ENCODE results near the gene PRX. TPM values are rescaled to one million over a fixed set of nuclear protein-coding genes. Genes with fewer than 3 reads are reported as not detected.

PRX gene
- total and polyA plus RNA-seq, 9 of the 15 experiments (the other 6 are each of a cell fraction or from before 2014, with no cell fraction given) = 0.65 to 3.5 (median 1.7) TPM; not detected in 2

DNA sequence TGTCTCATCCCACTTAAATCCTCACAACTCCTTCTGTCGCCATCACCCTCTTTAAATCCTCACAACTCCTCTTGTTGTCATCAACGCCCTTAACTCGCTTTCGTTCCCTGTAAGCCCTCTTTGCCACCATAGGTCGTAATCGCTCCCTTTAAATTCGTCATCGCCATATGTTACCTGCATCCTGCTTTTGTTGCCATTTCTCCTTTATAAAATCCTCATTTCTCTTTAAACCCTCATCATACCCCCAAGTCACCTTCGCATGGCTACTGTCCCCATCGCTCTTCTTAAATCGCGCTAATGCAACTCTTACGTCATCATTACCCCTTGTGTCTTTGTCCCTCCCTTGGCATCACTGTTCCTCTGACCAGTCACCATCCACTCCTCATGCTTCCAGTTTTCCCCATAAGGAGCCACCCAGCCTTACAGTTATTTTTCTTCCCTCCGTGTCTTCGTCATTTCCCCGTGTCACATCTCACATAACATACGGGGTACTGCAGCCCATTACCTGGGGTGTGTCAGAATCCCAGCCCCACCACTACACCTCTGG, 64.1 kb downstream of the PRX start (continued):
- TF ChIP-seq, protein P1, sequence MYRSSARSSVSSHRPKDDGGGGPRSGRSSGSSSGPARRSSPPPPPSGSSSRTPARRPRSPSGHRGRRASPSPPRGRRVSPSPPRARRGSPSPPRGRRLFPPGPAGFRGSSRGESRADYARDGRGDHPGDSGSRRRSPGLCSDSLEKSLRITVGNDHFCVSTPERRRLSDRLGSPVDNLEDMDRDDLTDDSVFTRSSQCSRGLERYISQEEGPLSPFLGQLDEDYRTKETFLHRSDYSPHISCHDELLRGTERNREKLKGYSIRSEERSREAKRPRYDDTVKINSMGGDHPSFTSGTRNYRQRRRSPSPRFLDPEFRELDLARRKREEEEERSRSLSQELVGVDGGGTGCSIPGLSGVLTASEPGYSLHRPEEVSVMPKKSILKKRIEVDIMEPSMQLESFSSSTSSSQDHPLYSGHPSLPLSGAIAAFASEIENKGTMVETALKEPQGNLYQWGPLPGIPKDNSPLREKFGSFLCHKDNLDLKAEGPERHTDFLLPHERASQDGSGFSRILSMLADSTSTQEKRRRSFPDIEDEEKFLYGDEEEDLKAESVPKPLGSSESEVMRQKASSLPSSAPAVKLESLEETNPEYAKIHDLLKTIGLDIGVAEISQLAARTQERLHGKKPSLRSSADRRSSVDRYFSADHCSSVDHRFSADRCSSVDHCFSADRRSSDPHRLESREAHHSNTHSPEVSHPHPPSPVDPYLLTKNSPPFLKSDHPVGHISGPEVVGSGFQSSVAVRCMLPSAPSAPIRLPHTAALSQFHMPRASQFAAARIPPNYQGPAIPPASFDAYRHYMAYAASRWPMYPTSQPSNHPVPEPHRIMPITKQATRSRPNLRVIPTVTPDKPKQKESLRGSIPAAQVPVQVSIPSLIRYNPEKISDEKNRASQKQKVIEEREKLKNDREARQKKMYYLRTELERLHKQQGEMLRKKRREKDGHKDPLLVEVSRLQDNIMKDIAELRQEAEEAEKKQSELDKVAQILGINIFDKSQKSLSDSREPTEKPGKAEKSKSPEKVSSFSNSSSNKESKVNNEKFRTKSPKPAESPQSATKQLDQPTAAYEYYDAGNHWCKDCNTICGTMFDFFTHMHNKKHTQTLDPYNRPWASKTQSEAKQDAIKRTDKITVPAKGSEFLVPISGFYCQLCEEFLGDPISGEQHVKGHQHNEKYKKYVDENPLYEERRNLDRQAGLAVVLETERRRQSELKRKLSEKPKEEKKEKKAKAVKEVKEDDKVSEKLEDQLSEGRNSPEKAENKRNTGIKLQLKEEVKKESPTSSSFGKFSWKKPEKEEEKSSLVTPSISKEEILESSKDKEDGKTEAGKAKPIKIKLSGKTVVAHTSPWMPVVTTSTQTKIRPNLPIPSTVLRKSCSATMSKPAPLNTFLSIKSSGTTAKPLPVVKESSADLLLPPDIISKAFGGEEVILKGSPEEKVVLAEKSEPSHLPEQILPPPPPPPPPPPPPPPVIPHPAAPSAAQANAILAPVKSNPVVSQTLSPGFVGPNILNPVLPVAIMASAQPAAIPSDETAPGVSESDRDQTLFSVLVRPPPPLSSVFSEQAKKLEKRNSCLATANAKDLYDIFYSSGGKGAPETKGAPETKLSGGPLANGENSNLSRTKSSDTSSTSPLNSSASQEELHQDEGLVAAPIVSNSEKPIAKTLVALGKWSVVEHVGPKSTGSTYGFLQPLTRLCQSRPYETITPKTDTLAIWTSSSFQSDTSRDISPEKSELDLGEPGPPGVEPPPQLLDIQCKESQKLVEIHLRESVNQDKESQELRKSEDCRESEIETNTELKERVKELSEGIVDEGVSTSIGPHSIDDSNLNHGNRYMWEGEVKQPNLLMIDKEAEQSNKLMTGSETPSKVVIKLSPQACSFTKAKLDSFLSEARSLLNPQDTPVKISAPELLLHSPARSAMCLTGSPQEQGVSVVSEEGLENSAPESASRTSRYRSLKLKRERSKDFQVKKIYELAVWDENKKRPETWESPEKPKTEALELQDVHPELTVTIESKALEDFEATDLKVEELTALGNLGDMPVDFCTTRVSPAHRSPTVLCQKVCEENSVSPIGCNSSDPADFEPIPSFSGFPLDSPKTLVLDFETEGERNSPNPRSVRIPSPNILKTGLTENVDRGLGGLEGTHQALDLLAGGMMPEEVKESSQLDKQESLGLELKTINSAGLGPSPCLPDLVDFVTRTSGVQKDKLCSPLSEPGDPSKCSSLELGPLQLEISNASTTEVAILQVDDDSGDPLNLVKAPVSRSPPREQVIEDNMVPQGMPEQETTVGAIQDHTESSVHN (IDR thresholded peaks at IDR 0.05; ENCODE audit: borderline replicate concordance in 1 of 2, low read depth in 1 of 2) = 0 out of 4 replicates have a peak, but pooled peaks of 1 of the 2 experiments have one; percentile 40
- TF ChIP-seq NBN (IDR thresholded peaks at IDR 0.05; ENCODE audit: low read depth) (no peak; the same call in 1 of the 2 replicates), HLTF (IDR thresholded peaks at IDR 0.05) (peak; percentile 65; the same call in 1 of the 2 replicates), BRD9 (IDR thresholded peaks at IDR 0.05; ENCODE audit: low read depth, partially characterized antibody) (peak; percentile 78), CREB1 (IDR thresholded peaks at IDR 0.05) (peak; percentile 47; the same call in 1 of the 2 replicates), CREB1 (CRISPR knock-in tag; IDR thresholded peaks at IDR 0.05) (no peak), BACH1 (tag; IDR thresholded peaks at IDR 0.05) (peak; percentile 60; the same call in 1 of the 2 replicates), ZEB2 (IDR thresholded peaks at IDR 0.05) (peak; percentile 62; the same call in 1 of the 2 replicates), ERF (CRISPR knock-in tag; IDR thresholded peaks at IDR 0.05) (no peak), SMARCA4 (IDR thresholded peaks at IDR 0.05) (peak; percentile 66), L3MBTL2 (IDR thresholded peaks at IDR 0.05) (peak; percentile 20; the same call in 1 of the 2 replicates)
- TF ChIP-seq, protein P2, sequence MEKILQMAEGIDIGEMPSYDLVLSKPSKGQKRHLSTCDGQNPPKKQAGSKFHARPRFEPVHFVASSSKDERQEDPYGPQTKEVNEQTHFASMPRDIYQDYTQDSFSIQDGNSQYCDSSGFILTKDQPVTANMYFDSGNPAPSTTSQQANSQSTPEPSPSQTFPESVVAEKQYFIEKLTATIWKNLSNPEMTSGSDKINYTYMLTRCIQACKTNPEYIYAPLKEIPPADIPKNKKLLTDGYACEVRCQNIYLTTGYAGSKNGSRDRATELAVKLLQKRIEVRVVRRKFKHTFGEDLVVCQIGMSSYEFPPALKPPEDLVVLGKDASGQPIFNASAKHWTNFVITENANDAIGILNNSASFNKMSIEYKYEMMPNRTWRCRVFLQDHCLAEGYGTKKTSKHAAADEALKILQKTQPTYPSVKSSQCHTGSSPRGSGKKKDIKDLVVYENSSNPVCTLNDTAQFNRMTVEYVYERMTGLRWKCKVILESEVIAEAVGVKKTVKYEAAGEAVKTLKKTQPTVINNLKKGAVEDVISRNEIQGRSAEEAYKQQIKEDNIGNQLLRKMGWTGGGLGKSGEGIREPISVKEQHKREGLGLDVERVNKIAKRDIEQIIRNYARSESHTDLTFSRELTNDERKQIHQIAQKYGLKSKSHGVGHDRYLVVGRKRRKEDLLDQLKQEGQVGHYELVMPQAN (IDR thresholded peaks at IDR 0.05; ENCODE audit: borderline replicate concordance) = peak; percentile 87
- TF ChIP-seq, protein P3, sequence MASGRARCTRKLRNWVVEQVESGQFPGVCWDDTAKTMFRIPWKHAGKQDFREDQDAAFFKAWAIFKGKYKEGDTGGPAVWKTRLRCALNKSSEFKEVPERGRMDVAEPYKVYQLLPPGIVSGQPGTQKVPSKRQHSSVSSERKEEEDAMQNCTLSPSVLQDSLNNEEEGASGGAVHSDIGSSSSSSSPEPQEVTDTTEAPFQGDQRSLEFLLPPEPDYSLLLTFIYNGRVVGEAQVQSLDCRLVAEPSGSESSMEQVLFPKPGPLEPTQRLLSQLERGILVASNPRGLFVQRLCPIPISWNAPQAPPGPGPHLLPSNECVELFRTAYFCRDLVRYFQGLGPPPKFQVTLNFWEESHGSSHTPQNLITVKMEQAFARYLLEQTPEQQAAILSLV (tag; IDR thresholded peaks at IDR 0.05) = peak; percentile 73
